ENCODE results near the gene ST3GAL3.

GRCh38 chr1:43711524-43712386 is 4.4 kb downstream of the ST3GAL3 start:
- TF ChIP-seq CTCF (IDR thresholded peaks at IDR 0.05; ENCODE audit: insufficient read depth, low read length) (no peak), POLR2AphosphoS5 (IDR thresholded peaks at IDR 0.05; ENCODE audit: low read depth) (no peak)

Data from HL-60 (cell line).